Sigmoid colon (tissue), 4 donors: ENCODE data around the gene TMEM141.

Source experiments
- CTCF ChIP-seq, 4 experiments: fragments of 450-650 bp in 3 of 4; fragments of 200-600 bp in 1 of 4; IDR thresholded peaks; one replicate each; pipeline ENCODE4 v1.5.1; 2016 to 2019; ENCODE audit warnings: antibody characterized with exemption in 4 of 4, mild to moderate bottlenecking in 3 of 4, moderate library complexity in 2 of 4
- POLR2A ChIP-seq, 2 donors: fragments of 450-650 bp; IDR thresholded peaks; one replicate each; pipeline ENCODE4 v1.6.1; 2016; ENCODE audit warnings: antibody characterized with exemption in 2 of 2, mild to moderate bottlenecking in 2 of 2, moderate library complexity in 2 of 2
- POLR2AphosphoS5 ChIP-seq, 4 donors: sonication (generic); formaldehyde crosslinking; IDR thresholded peaks; one replicate each; pipeline ENCODE4 v1.6.1; 2017; ENCODE audit warnings: antibody characterized with exemption in 4 of 4

- TF ChIP-seq CTCF (IDR thresholded peaks at IDR 0.05) (no peak), POLR2AphosphoS5 (IDR thresholded peaks at IDR 0.05) (no peak), POLR2A (IDR thresholded peaks at IDR 0.05) (no peak)
Observed at GRCh38 chr9:136764301-136764891, 26.7 kb upstream of the TMEM141 start, which contains the start of gene LCN15.
